Measurements from ENCODE around the gene EIF3I.

EIF3I gene

GRCh38 chr1:32221980-32222755, at the start of gene EIF3I, which contains the start of gene TMEM234:
Gene EIF3I, plus strand, starts transcription at chr1:32222407. Its CDS starts 35 bp downstream, at chr1:32222442.
Gene TMEM234, minus strand, starts transcription at chr1:32222353. Its CDS starts 31 bp downstream, at chr1:32222322.
- TF ChIP-seq CTCF (IDR thresholded peaks at IDR 0.05) (no peak), ZFX (IDR thresholded peaks at IDR 0.05; ENCODE audit: borderline replicate concordance) (no peak)
- H3K27ac ChIP-seq, result peak within 1 kb of the TSS; percentile 58

- H3K27ac ChIP-seq, result no peak overlapping the region
These were observed 49.5 kb upstream of the EIF3I start for GRCh38 chr1:32172621-32173245.

GRCh38 chr1:32178380-32179192, 43.6 kb upstream of the EIF3I start:
- TF ChIP-seq ZFX (IDR thresholded peaks at IDR 0.05; ENCODE audit: borderline replicate concordance) (no peak), CTCF (IDR thresholded peaks at IDR 0.05) (no peak)
- peak overlapping the region; percentile 90 for H3K27ac ChIP-seq

More at GRCh38 chr1:32172621-32173245, 49.5 kb upstream of the EIF3I start:
- TF ChIP-seq ZFX (IDR thresholded peaks at IDR 0.05; ENCODE audit: borderline replicate concordance) (no peak), CTCF (IDR thresholded peaks at IDR 0.05) (no peak)

GRCh38 chr1:32179193-32179442, 43.1 kb upstream of the EIF3I start:
- no peak for TF ChIP-seq CTCF (IDR thresholded peaks at IDR 0.05)
- TF ChIP-seq ZFX (IDR thresholded peaks at IDR 0.05; ENCODE audit: borderline replicate concordance), result no peak

GRCh38 chr1:32179443-32180185, 42.6 kb upstream of the EIF3I start, which contains the start of gene TXLNA:
Gene TXLNA, plus strand, starts transcription at chr1:32179675. Its CDS starts 671 bp downstream, at chr1:32180346.
- peak within 1 kb of the TSS; percentile 90 for H3K27ac ChIP-seq
- TF ChIP-seq CTCF (IDR thresholded peaks at IDR 0.05) (0 out of 2 replicates have a peak, but pooled peaks have one; percentile 15), ZFX (IDR thresholded peaks at IDR 0.05; ENCODE audit: borderline replicate concordance) (no peak)

More at GRCh38 chr1:32179193-32179442, 43.1 kb upstream of the EIF3I start:
- H3K27ac ChIP-seq, result peak overlapping the region; percentile 90

- TF ChIP-seq ZFX (IDR thresholded peaks at IDR 0.05; ENCODE audit: borderline replicate concordance), result no peak
- TF ChIP-seq CTCF (IDR thresholded peaks at IDR 0.05), result no peak
These were observed 41.8 kb upstream of the EIF3I start for GRCh38 chr1:32180186-32181060.

More at GRCh38 chr1:32180186-32181060, 41.8 kb upstream of the EIF3I start:
- H3K27ac ChIP-seq, result peak overlapping the region; percentile 90

All from 22Rv1 (cell line).